Panc1 (cell line): Measurements from ENCODE around the gene LTBP2. TPM values are rescaled to one million over a fixed set of nuclear protein-coding genes. Genes with fewer than 3 reads are reported as not detected.

Source experiments
- ATAC-seq: fragments of 200-7000 bp; cut with Tn5 transposase; 2 replicates; pipeline ENCODE4 v1.9.1; 2020; ENCODE audit warnings: mild to moderate bottlenecking, moderate library complexity
- BruUV-seq: library from RNA; stranded (reverse); fragments of 400-500 nt; replicated peaks from 2 replicates; lab custom pipeline; 2021; lab: Mats Ljungman, UMichigan
- CTCF ChIA-PET: fragments of 300-600 bp; sonication (Branson Sonifier 250); formaldehyde crosslinking; loops from one replicate; lab custom pipeline; 2022; ENCODE audit warnings: antibody characterized with exemption; lab: Charles Lee
- POLR2A ChIA-PET: fragments of 300-600 bp; sonication (Branson Sonifier 250); formaldehyde crosslinking; loops from one replicate; lab custom pipeline; 2022; ENCODE audit warnings: antibody characterized with exemption; lab: Charles Lee
- DNase-seq: peaks from one replicate; pipeline ENCODE4 v3.0.0-alpha.2; 2010; ENCODE audit warnings: low read depth, low spot score
- H3K27ac ChIP-seq: 2 replicates; pipeline ENCODE4 v1.5.1; 2011; ENCODE audit warnings: mild to moderate bottlenecking, low read length, inconsistent platforms
- H3K27me3 ChIP-seq: fragments of 200-500 bp; sonication (Bioruptor generic); 2 replicates; pipeline ENCODE4 v1.6.0; 2014; ENCODE audit warnings: low read length, inconsistent platforms; ENCODE audit not compliant: control insufficient read depth, insufficient read depth
- H3K36me3 ChIP-seq: fragments of 200-500 bp; sonication (Bioruptor generic); 2 replicates; pipeline ENCODE4 v1.5.1; 2014; ENCODE audit warnings: inconsistent platforms, mild to moderate bottlenecking, low read length, moderate library complexity; ENCODE audit not compliant: control insufficient read depth, insufficient read depth
- H3K4me1 ChIP-seq: 2 replicates; pipeline ENCODE4 v1.5.1; 2011; ENCODE audit warnings: inconsistent platforms, mild to moderate bottlenecking, low read length, moderate library complexity; ENCODE audit not compliant: control insufficient read depth, insufficient read depth
- H3K4me3 ChIP-seq, 2 experiments: 2 replicates each; pipeline ENCODE4 v1.5.1; 2011 to 2012; ENCODE audit warnings: low read depth in 2 of 2, low read length in 2 of 2, mild to moderate bottlenecking in 2 of 2, inconsistent platforms in 1 of 2, moderate library complexity in 1 of 2
- H3K9me3 ChIP-seq: fragments of 200-500 bp; sonication (Bioruptor generic); 2 replicates; pipeline ENCODE4 v1.5.1; 2014; ENCODE audit warnings: low read depth, mild to moderate bottlenecking, inconsistent platforms, low read length, moderate library complexity; ENCODE audit not compliant: control insufficient read depth, insufficient read depth
- CTCF ChIP-seq: fragments of 450-650 bp; IDR thresholded peaks from 2 replicates; pipeline ENCODE4 v1.5.1; 2017; ENCODE audit warnings: mild to moderate bottlenecking
- POLR2AphosphoS5 ChIP-seq: IDR thresholded peaks from 2 replicates; pipeline ENCODE4 v1.6.1; 2012; ENCODE audit warnings: mild to moderate bottlenecking, low read depth, low read length, moderate library complexity
- REST ChIP-seq, 2 experiments: IDR thresholded peaks; 2 replicates each; pipeline ENCODE4 v1.6.1; 2011 to 2012; ENCODE audit warnings: low read depth in 2 of 2, control low read depth in 1 of 2, low read length in 1 of 2, mild to moderate bottlenecking in 1 of 2, moderate library complexity in 1 of 2; ENCODE audit not compliant: insufficient read depth in 1 of 2
- SIN3A ChIP-seq: IDR thresholded peaks from 2 replicates; pipeline ENCODE4 v1.6.1; 2012; ENCODE audit warnings: low read depth, mild to moderate bottlenecking, low read length, moderate library complexity, borderline replicate concordance; ENCODE audit not compliant: insufficient read depth
- TCF7L2 ChIP-seq: IDR thresholded peaks from 2 replicates; pipeline ENCODE4 v1.6.1; 2011; ENCODE audit warnings: mild to moderate bottlenecking, low read depth, low read length, inconsistent platforms
- in situ Hi-C: cut with HindIII; loops from 2 replicates; pipeline ENCODE4 v1.10.0; 2016; ENCODE audit warnings: low sequenced_read_pairs, low pct_unique_long_range_greater_than_20kb
- intact Hi-C: fragments of 100-400 bp; cut with micrococcal nuclease; formaldehyde crosslinking; loops from one replicate; pipeline ENCODE4 v1.10.0; 2022; ENCODE audit not compliant: unreplicated experiment
- total RNA-seq: library from RNA; stranded (reverse); gene quantifications from one replicate; pipeline ENCODE4 v1.2.1, GENCODE V29; 2021; ENCODE audit not compliant: unreplicated experiment

LTBP2 gene
- total RNA-seq, 1 experiment from 2014 or later: 69.8 TPM

GRCh38 chr14:74515891-74516412 is 96.1 kb downstream of the LTBP2 start:
- ChIA-PET POLR2A (no interaction called here), CTCF (no interaction called here)

GRCh38 chr14:74514471-74514941 is 97.5 kb downstream of the LTBP2 start:
- Histone ChIP-seq H3K4me3 (no peak overlapping the region), H3K27ac (no peak overlapping the region), H3K9me3 (no peaks in the 10 kb centered on the region), H3K27me3 (no peaks in the 10 kb centered on the region), H3K36me3 (no peaks in the 10 kb centered on the region), H3K4me1 (no peaks in the 10 kb centered on the region)
- intact Hi-C loops: no loop called here
- in situ Hi-C loops: no loop called here
- TF ChIP-seq TCF7L2 (no peak), SIN3A (no peak), CTCF (no peak), REST (IDR thresholded peaks at IDR 0.05; ENCODE audit: insufficient read depth in 1 of 2, low read depth in 2 of 2, low read length in 1 of 2) (no peak), POLR2AphosphoS5 (no peak)
- DNase-seq (no peak), ATAC-seq (no peak)
- ChIA-PET CTCF (interaction anchor here (0.5 to 0.7 kb wide), 2 partner anchors 11 to 21 kb away, joined by 3 to 4 read pairs; partner anchors contain the start of gene ISCA2), POLR2A (no interaction called here)
- no TSS peak for BruUV-seq

More at GRCh38 chr14:74515891-74516412, 96.1 kb downstream of the LTBP2 start:
- Histone ChIP-seq H3K9me3 (no peaks in the 10 kb centered on the region), H3K27ac (no peak overlapping the region), H3K4me1 (no peaks in the 10 kb centered on the region), H3K27me3 (no peaks in the 10 kb centered on the region), H3K4me3 (no peak overlapping the region), H3K36me3 (no peaks in the 10 kb centered on the region)
- ATAC-seq (no peak), DNase-seq (no peak)
- BruUV-seq: no TSS peak
- in situ Hi-C loops (no loop called here), intact Hi-C loops (no loop called here)
- TF ChIP-seq POLR2AphosphoS5 (no peak), SIN3A (no peak), REST (IDR thresholded peaks at IDR 0.05; ENCODE audit: insufficient read depth in 1 of 2, low read depth in 2 of 2, low read length in 1 of 2) (no peak), TCF7L2 (no peak), CTCF (no peak)
